Nucleus accumbens (tissue), 56 donors: Measurements from ENCODE around the gene TAOK2.
"Not testable (repeated sequence)": the region's sequence is repeated elsewhere in the genome, so short reads cannot be mapped to it uniquely, and the experiment has no call there.

ENCODE experiments used
- DNase-seq, 56 donors: peaks; one replicate each; lab custom pipeline; 2025; lab: John Stamatoyannopoulos, UW

The TAOK2 gene

GRCh38 chr16:30016555-30017276, 43.0 kb downstream of the TAOK2 start:
- DNase-seq: no peak

- DNase-seq: no peak
Measured at GRCh38 chr16:30017277-30017656, 43.6 kb downstream of the TAOK2 start.

GRCh38 chr16:30017937-30018336, 44.3 kb downstream of the TAOK2 start:
- not testable (repeated sequence) for DNase-seq

GRCh38 chr16:30018731-30019158, 45.1 kb downstream of the TAOK2 start:
- no peak for DNase-seq

GRCh38 chr16:30022887-30023286, 49.2 kb downstream of the TAOK2 start, which contains the start of gene C16orf92:
C16orf92 (plus strand) TSS chr16:30023198; CDS start chr16:30023341, 143 bp downstream.
- DNase-seq: no peak

GRCh38 chr16:30023586-30023985, 49.9 kb downstream of the TAOK2 start:
- no peak for DNase-seq

GRCh38 chr16:30024451-30024850, 50.8 kb downstream of the TAOK2 start:
- no peak for DNase-seq

- DNase-seq: no peak
Measured at GRCh38 chr16:30025156-30025555, 51.5 kb downstream of the TAOK2 start.

- DNase-seq: no peak
Measured at GRCh38 chr16:30025574-30025973, 51.9 kb downstream of the TAOK2 start.

GRCh38 chr16:30026449-30026848, 52.8 kb downstream of the TAOK2 start:
- DNase-seq: no peak

- DNase-seq: no peak
Measured at GRCh38 chr16:30027588-30028437, 54.1 kb downstream of the TAOK2 start.

- no peak for DNase-seq
Measured at GRCh38 chr16:30028438-30029076, 54.9 kb downstream of the TAOK2 start.

GRCh38 chr16:30030011-30030685, 56.5 kb downstream of the TAOK2 start:
- no peak for DNase-seq

- peak in 16 of 56 donors; percentile 6 to 55 (median 28) for DNase-seq
Measured at GRCh38 chr16:30030841-30031413, 57.3 kb downstream of the TAOK2 start, which contains the start of gene TLCD3B. TLCD3B (minus strand) TSS chr16:30031271; CDS start chr16:30030527, 744 bp downstream.

GRCh38 chr16:30031477-30031918, 57.8 kb downstream of the TAOK2 start:
- peak in 1 of 56 donors; percentile 26 for DNase-seq

GRCh38 chr16:30032083-30032819, 58.6 kb downstream of the TAOK2 start:
- peak in 27 of 56 donors; percentile 7 to 73 (median 34) for DNase-seq

GRCh38 chr16:30033270-30033669, 59.6 kb downstream of the TAOK2 start:
- DNase-seq: no peak

- DNase-seq: no peak
Measured at GRCh38 chr16:30040221-30040620, 66.6 kb downstream of the TAOK2 start.

- not testable (repeated sequence) for DNase-seq
Measured at GRCh38 chr16:30040690-30041089, 67.0 kb downstream of the TAOK2 start.
